Measurements from ENCODE around the gene SLX4IP.

DNA sequence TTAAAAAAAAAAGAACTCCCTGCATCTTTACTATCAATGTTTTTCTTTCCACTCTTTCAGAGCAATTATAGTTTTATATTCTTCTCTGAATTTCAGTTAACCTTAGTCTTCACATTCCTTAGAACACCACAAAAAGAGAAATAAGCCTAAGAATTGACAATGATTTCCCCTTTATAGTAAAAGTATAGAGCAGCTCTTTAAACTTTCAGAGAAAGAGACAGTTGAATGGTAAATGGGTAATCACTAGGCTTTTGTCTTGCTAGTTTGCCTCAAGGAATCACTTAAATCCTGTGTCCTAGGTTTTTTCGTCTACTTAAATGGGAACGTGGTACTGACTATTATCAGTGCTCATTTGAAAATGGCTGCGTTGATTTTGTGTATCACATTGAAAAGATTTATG lies 31.8 kb downstream of the SLX4IP start:
- TF ChIP-seq, protein P1, sequence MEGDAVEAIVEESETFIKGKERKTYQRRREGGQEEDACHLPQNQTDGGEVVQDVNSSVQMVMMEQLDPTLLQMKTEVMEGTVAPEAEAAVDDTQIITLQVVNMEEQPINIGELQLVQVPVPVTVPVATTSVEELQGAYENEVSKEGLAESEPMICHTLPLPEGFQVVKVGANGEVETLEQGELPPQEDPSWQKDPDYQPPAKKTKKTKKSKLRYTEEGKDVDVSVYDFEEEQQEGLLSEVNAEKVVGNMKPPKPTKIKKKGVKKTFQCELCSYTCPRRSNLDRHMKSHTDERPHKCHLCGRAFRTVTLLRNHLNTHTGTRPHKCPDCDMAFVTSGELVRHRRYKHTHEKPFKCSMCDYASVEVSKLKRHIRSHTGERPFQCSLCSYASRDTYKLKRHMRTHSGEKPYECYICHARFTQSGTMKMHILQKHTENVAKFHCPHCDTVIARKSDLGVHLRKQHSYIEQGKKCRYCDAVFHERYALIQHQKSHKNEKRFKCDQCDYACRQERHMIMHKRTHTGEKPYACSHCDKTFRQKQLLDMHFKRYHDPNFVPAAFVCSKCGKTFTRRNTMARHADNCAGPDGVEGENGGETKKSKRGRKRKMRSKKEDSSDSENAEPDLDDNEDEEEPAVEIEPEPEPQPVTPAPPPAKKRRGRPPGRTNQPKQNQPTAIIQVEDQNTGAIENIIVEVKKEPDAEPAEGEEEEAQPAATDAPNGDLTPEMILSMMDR (conservative IDR thresholded peaks at IDR 0.05; ENCODE audit: low read depth, low read length), result no peak
- TF ChIP-seq EZH2 (IDR thresholded peaks at IDR 0.05; ENCODE audit: low read length, unreplicated experiment) (no peak), EZH2phosphoT487 (IDR thresholded peaks at IDR 0.05; ENCODE audit: borderline replicate concordance, low read length) (no peak)

All from PC-3 (cell line).